Hematopoietic multipotent progenitor cell treated with erythropoietin and hydrocortisone succinate and interleukin-3 and kit ligand, for 6 days (in vitro differentiated cells): ENCODE measurements around the gene TRMT11.
"Not testable (repeated sequence)": the region's sequence is repeated elsewhere in the genome, so short reads cannot be mapped to it uniquely, and the experiment has no call there.

ENCODE experiments used
- DNase-seq: peaks from one replicate; pipeline ENCODE4 v3.0.0-alpha.2; 2015

TRMT11 gene

DNA sequence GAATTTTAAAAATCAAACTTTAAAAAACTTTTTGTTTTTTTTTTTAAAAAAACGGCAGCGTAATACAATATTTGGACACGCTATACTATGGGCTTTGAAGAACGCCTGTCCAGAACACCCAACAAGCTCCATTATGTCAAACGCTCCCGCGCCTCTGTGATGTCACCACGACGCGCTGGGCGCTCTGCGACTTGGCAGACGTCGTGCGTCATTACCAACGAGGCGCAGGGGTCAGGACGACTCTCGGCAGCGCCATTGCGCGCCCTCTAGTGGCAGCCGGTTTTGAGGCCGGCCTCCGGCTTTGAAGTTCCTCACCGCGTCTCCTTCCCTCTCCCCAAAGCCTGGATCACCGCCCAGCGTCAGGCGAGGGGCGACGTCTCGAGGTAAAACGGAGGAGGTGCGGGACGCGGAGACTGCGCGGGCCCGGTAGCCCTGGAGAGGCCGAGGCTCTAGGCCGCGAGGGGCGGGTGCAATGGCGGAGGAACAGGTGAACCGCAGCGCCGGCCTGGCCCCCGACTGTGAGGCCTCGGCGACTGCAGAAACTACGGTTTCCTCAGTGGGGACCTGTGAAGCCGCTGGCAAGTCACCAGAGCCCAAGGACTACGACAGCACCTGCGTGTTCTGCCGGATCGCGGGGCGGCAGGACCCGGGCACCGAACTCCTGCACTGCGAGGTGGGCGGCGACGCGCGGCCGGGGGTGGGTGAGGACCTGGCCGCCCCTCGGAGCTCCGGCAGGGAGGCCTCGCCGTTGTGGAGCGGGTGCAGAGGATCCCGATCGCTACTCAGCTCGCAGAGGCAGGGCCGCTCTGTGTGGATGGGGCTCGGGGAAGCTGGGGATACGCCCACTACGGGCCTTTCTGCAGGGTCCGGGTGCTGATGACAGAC is 29.6 kb upstream of the TRMT11 start, which contains the start of gene HINT3:
TSS of gene HINT3 (plus strand) at position 265 of the 885 bp plus-strand sequence. CDS start at position 473, 208 bp downstream.
- peak; percentile 99 for DNase-seq

DNA sequence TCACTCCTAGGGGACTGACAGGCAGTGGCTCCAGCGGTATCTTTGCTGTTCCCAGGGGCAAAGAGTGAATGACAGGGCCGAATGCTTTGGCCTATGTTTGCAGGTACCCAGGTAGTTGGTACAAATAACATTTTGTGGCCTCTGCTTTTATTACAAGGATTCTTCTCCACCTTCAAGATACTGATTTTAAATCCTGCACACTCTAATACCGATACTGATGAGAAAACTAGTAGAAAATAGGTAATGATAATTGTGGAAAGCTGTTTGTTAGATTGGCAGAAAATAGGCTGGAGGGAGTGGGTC is 29.0 kb upstream of the TRMT11 start:
- no peak for DNase-seq

DNA sequence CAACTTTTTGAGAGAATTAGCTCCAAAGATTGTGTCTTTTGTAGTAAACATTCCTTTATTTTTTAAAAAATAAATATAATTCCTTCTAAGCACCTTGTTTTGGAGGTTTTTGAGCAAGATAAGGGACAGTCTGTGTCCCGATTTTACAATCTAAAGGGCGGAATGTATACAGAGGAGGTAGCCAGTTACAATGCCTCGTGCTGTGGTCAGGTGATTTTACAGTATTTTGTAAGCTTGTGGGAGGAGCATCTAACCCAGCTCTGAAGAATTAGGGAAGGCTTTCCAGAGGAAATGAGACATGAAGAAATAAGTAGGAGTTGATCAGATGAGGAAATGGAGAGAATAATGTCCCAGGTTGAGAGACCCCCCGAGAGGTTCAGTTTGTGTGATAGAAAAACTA is 28.5 kb upstream of the TRMT11 start:
- peak; percentile 83 for DNase-seq

DNA sequence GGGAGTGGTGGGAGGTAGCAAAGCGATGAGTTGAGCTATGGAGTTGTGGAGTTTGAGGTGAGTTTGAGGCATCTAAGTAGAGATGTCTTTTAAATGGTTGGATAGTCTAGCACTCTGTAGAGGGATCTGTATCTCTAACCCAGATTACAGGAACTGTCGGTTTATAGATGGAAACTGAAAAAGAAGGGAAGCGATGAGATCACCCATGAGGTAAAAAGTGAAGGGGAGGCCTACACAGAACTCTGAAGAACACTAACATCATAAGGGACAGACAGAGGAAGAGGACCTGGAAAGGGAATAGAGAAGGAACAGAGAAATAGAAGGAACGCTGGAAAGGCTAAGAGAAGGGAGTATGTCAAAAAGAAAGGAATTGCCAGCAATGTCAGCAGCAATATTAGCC is 27.3 kb upstream of the TRMT11 start:
- DNase-seq: no peak

DNA sequence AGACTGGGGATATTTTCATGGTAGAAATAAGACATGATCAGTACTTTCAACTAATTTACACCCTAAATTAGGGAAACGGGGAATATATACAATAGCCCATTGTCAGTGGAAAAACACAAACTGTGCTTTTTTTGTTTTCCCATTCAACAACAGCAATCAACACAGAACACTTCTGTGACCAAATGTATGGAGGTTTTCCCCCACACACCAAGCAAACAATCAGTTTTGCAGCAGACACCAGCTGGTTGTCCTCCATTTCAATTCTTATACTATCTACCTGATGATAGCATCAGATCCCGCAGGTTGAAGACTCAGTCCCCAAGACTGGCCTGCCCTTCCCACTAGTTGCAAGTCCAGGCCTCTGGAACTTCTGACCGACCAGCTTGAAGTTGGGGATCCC is 25.2 kb upstream of the TRMT11 start:
- no peak for DNase-seq

- no peak for DNase-seq
Measured at GRCh38 chr6:125962900-125963497, 23.3 kb upstream of the TRMT11 start.

DNA sequence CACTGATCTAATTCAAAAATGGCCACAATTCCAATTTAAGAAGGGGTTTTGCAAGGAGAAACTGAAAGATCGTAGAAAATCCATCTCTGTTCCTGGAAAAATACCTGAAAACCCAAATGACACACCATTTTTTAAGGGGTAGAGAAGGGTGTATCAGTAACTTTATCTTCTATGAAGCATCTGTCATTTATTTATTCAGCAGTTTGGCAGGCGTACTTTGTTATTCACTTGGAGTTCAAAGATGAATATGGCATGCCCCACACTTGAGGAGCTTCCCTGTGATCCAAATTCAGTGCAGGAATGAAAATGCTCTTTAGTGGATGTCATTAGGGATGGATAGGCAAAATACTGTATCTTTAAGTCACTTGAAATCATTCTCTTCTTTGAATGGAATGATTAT is 22.5 kb upstream of the TRMT11 start:
- DNase-seq: peak; percentile 44

DNA sequence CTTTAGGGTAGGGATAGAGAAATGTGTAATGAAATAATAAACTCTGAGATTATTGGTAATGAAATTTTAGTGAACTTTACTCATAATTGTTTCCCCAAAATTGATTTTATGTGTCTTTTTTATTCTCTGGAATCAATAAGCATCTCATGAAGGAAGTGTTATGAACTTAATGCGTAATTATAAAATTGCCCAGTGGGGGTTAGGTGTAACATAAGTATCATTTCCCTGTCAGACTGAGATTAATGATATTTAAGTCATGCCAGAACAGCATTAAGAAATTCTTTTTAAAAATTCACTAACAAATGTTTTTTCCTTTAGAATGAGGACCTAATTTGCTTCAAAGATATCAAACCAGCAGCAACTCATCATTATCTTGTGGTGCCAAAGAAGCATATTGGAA is 19.8 kb upstream of the TRMT11 start:
- no peak for DNase-seq

DNA sequence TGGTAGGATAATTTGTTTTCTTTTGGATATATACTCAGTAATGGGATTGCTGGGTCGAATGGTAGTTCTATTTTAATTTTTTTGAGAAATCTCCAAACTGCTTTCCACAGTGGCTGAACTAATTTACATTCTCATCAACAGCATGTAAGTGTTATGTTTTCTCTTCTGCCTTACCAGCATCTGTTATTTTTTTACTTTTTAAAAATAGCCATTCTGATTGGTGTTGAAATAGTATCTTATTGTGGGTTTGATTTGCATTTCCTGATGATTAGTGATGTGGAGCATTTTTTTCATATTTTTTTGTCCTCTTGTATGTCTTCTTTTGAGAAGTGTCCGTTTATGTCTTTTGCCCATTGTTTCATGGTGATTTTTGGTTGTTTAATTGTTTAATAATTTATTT is 17.8 kb upstream of the TRMT11 start:
- no peak for DNase-seq

- no peak for DNase-seq
Measured at GRCh38 chr6:125970760-125971159, 15.6 kb upstream of the TRMT11 start.

- not testable (repeated sequence) for DNase-seq
Measured at GRCh38 chr6:125972478-125972877, 13.9 kb upstream of the TRMT11 start.

- DNase-seq: peak; percentile 93
Measured at GRCh38 chr6:125974214-125974866, 12.0 kb upstream of the TRMT11 start.

- no peak for DNase-seq
Measured at GRCh38 chr6:125979101-125979500, 7.2 kb upstream of the TRMT11 start.

DNA sequence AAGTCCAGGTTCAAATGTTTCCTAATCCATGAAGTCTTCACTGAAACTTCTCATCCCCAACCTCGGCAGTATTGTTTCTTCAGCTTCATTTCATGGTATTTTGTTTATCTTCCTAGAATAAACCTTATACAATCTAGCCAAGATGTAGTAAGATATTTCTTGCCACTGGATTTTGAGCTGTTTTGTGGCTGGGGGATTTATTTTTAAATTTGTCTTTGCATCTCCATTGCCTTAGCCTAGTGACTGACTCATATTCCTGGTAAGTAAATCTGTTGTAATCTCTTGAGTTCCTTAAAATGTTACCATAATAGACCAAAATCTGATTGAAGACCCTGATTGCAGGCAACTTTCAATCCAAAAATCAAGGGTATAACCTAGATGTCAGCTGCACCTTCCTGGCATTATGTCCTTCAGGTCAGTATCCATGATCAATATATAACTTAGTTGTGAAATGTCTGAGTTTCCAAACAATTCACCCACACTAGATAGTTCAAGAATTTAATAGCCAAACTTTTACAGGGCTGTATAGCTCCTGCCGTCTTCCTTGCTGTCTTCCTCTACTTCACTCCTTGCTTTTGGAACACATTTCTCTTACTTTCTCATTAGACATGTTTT is 4.7 kb upstream of the TRMT11 start:
- DNase-seq: no peak

DNA sequence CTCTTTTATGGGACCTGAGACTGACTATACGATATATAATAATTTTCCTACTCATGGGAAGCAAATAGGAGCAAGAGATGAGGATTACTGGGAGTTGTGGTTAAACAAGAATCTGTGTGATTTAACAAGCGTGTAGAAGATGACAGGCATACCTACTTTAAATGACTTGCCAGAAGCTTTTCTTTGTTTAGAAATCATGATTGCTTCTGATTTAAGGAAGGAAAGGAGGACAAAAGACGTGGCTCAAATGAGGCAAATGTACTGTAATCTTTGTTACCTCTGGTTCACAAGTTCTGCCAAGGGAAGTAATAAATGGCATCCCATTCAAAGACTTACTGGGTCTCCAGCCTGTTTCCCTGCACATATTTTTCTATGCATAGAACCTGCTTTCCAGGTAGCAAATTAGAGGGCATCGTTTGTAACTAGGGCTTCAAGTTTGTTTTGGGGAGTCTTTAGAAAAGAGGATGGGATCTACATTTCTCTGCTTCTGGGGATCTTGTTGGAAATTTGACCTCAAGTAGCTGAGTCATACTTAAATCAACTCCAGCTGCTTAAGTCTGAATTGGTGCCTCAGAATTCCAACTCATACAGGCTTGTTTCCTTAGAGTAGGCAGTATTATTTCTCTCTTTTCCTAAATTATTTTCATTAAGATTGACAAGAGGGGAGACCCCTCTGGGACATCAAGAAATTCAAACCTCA is 2.9 kb upstream of the TRMT11 start:
- no peak for DNase-seq

DNA sequence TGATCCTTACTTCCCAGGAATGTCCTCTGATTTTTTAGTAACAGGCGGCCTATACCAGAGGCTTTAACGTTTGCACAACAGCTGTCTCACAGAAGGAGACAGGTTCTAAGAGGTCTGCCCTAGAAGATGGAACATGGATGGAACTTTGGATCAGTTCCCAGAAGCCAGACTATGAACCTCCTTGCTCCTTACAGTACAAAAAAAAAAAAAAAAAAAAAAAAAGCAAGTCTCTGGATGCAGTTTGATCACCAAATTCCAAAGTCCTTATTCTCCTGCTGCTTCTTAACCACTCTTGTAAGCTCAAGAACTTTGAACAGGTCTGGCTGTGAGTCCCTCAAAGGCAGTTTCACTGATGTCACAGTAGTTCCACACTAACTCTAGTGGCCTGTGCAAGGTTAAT is 2.0 kb upstream of the TRMT11 start:
- DNase-seq: no peak

DNA sequence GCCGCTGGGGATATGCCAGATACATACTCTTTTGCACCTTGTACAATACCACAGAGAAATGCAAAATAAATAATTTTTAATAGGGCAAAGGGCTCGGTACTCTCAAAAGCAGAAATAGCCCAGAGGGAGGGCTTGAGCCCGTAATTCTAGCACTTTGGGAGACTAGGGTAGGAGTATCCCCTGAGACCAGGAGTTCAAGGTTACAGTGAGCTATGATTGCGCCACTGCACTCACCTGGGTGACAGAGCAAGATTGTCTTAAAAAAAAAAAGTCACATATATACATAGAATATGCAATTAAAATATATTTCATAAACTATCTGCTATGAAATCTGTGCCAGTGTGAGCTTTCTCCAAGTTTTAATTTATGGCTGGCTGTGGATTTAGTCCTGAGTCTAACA is 818 bp upstream of the TRMT11 start:
- no peak for DNase-seq

DNA sequence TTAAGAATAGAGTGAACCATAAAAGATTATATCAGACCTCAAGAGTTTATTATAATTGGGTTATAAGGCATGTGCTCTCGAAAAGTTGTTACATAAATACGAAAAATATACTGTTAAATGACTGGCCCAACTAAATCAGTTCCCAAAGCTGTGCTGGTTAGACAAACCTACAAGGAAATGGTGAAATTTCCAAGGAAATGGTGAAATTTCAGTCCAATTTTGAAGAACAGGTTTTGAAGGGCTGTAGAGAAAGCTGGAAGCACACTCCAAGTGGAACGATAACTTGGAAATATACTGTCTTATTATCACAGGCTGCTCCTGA is 400 bp upstream of the TRMT11 start:
- DNase-seq: no peak

DNA sequence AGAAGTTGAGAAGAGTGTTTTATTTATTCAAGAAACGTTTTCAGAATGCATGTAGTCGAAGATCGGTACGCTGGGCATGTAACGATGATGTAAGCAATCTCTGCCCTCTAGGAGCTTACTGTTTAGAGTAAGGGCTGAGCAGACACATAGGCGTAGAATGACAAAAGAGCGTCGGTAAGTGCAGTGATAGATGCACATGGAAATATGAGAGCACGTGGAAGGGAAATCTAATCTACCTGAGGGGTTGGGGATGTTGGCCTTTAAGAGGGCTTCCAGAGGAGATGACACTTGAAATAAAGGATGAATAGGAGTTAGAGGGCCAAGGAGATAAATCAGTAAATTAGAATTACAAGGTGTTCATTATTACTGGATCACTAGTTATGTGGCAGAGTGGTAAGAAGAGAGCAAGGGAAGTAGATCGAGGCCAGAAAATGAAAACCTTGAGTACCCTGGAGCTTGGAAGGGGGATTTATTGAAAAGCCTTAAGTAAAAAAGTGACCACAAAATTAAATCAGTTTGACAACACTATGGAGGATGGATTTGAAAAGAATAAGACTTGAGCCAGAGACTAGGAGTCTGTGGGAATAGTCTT is 782 bp downstream of the TRMT11 start:
- DNase-seq: peak; percentile 55

DNA sequence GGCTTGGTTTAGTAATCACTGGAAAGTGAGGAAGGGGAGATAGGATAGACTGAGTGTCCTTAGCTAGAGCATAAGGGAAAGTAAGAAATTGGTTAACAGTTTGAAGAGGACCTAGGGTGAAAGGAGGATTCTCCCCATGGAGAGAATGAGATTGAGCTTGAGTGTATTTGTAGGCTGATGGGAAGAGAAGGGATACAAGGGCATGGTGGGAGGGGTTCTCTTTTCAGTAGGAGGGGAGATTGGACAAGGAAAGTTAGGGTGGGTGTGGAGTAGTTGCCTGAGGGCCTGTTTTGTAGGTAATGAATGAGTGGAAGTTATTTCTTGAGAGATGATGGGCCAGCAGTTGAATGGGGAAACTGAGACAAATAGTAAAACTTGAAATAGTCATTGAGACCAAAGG is 1.9 kb downstream of the TRMT11 start:
- no peak for DNase-seq

- no peak for DNase-seq
Measured at GRCh38 chr6:125989631-125990030, 3.3 kb downstream of the TRMT11 start.

- no peak for DNase-seq
Measured at GRCh38 chr6:125991653-125992052, 5.3 kb downstream of the TRMT11 start.
